HUES6 (cell line): ENCODE data around the gene LTBP2.

Experiments
- H3K27ac ChIP-seq: 2 replicates; pipeline ENCODE4 v1.7.0; 2013; ENCODE audit warnings: low read depth, mild to moderate bottlenecking, low read length, inconsistent platforms
- H3K27me3 ChIP-seq: 2 replicates; pipeline ENCODE4 v1.6.1; 2013; ENCODE audit warnings: low read length; ENCODE audit not compliant: control insufficient read depth, insufficient read depth
- H3K36me3 ChIP-seq: 2 replicates; pipeline ENCODE4 v1.6.1; 2013; ENCODE audit warnings: low read length; ENCODE audit not compliant: control insufficient read depth, insufficient read depth
- H3K4me1 ChIP-seq: 2 replicates; pipeline ENCODE4 v1.6.1; 2013; ENCODE audit warnings: low read length; ENCODE audit not compliant: control insufficient read depth, insufficient read depth
- H3K4me3 ChIP-seq: 2 replicates; pipeline ENCODE4 v1.5.1; 2013; ENCODE audit warnings: low read depth, low read length
- H3K9ac ChIP-seq: one replicate; pipeline ENCODE4 v1.6.1; 2013; ENCODE audit warnings: mild to moderate bottlenecking, low read length
- H3K9me3 ChIP-seq: 2 replicates; pipeline ENCODE4 v1.6.1; 2013; ENCODE audit warnings: low read depth, low read length; ENCODE audit not compliant: control insufficient read depth, insufficient read depth

The LTBP2 gene

GRCh38 chr14:74577247-74577947 is 34.6 kb downstream of the LTBP2 start:
- Histone ChIP-seq H3K9ac (no peak overlapping the region), H3K27ac (no peak overlapping the region), H3K4me3 (no peak overlapping the region)

GRCh38 chr14:74575936-74576335 is 36.1 kb downstream of the LTBP2 start:
- Histone ChIP-seq H3K9me3 (no peaks in the 10 kb centered on the region), H3K4me3 (no peak overlapping the region), H3K27ac (no peak overlapping the region), H3K9ac (no peak overlapping the region), H3K27me3 (no peaks in the 10 kb centered on the region), H3K36me3 (no peaks in the 10 kb centered on the region), H3K4me1 (peaks cover 14% of the 10 kb centered on the region; the same call in 1 of the 2 replicates)

More at GRCh38 chr14:74577247-74577947, 34.6 kb downstream of the LTBP2 start:
- H3K27me3 ChIP-seq = no peaks in the 10 kb centered on the region
- H3K36me3 ChIP-seq = no peaks in the 10 kb centered on the region
- peaks cover 14% of the 10 kb centered on the region; the same call in 1 of the 2 replicates for H3K4me1 ChIP-seq
- H3K9me3 ChIP-seq = no peaks in the 10 kb centered on the region

GRCh38 chr14:74575507-74575906 is 36.5 kb downstream of the LTBP2 start:
- Histone ChIP-seq H3K4me3 (no peak overlapping the region), H3K9ac (no peak overlapping the region), H3K9me3 (no peaks in the 10 kb centered on the region), H3K27ac (no peak overlapping the region), H3K36me3 (no peaks in the 10 kb centered on the region), H3K27me3 (no peaks in the 10 kb centered on the region), H3K4me1 (peaks cover 14% of the 10 kb centered on the region; the same call in 1 of the 2 replicates)

- no peak overlapping the region for H3K27ac ChIP-seq
- no peaks in the 10 kb centered on the region for H3K9me3 ChIP-seq
- no peak overlapping the region for H3K4me3 ChIP-seq
- no peaks in the 10 kb centered on the region for H3K27me3 ChIP-seq
- no peaks in the 10 kb centered on the region for H3K36me3 ChIP-seq
- no peak overlapping the region for H3K9ac ChIP-seq
- H3K4me1 ChIP-seq = peaks cover 21% of the 10 kb centered on the region
These were observed 37.3 kb downstream of the LTBP2 start for GRCh38 chr14:74574706-74575105.

GRCh38 chr14:74574090-74574433 is 38.0 kb downstream of the LTBP2 start:
- H3K9me3 ChIP-seq = no peaks in the 10 kb centered on the region
- no peaks in the 10 kb centered on the region for H3K36me3 ChIP-seq
- no peak overlapping the region for H3K9ac ChIP-seq
- H3K4me3 ChIP-seq = no peak overlapping the region
- no peak overlapping the region for H3K27ac ChIP-seq
- H3K4me1 ChIP-seq = peaks cover 23% of the 10 kb centered on the region
- no peaks in the 10 kb centered on the region for H3K27me3 ChIP-seq

- Histone ChIP-seq H3K27ac (no peak overlapping the region), H3K4me1 (peaks cover 23% of the 10 kb centered on the region), H3K9ac (no peak overlapping the region), H3K27me3 (no peaks in the 10 kb centered on the region), H3K4me3 (no peak overlapping the region), H3K9me3 (no peaks in the 10 kb centered on the region), H3K36me3 (no peaks in the 10 kb centered on the region)
These were observed 38.5 kb downstream of the LTBP2 start for GRCh38 chr14:74573421-74574089.

- Histone ChIP-seq H3K4me3 (no peak overlapping the region), H3K9ac (no peak overlapping the region), H3K4me1 (peaks cover 23% of the 10 kb centered on the region), H3K27ac (no peak overlapping the region), H3K36me3 (no peaks in the 10 kb centered on the region), H3K9me3 (no peaks in the 10 kb centered on the region), H3K27me3 (no peaks in the 10 kb centered on the region)
These were observed 39.2 kb downstream of the LTBP2 start for GRCh38 chr14:74572726-74573301.

GRCh38 chr14:74571901-74572725 is 39.9 kb downstream of the LTBP2 start:
- H3K9ac ChIP-seq = no peak overlapping the region
- no peak overlapping the region for H3K4me3 ChIP-seq
- no peaks in the 10 kb centered on the region for H3K27me3 ChIP-seq
- no peak overlapping the region for H3K27ac ChIP-seq
- no peaks in the 10 kb centered on the region for H3K36me3 ChIP-seq
- peaks cover 23% of the 10 kb centered on the region for H3K4me1 ChIP-seq
- H3K9me3 ChIP-seq = no peaks in the 10 kb centered on the region

GRCh38 chr14:74571441-74571841 is 40.6 kb downstream of the LTBP2 start:
- Histone ChIP-seq H3K4me1 (peaks cover 28% of the 10 kb centered on the region), H3K27me3 (no peaks in the 10 kb centered on the region), H3K9me3 (no peaks in the 10 kb centered on the region), H3K4me3 (no peak overlapping the region), H3K36me3 (no peaks in the 10 kb centered on the region), H3K27ac (no peak overlapping the region), H3K9ac (no peak overlapping the region)

GRCh38 chr14:74570696-74571095 is 41.3 kb downstream of the LTBP2 start:
- H3K9ac ChIP-seq = no peak overlapping the region
- H3K36me3 ChIP-seq = no peaks in the 10 kb centered on the region
- no peak overlapping the region for H3K27ac ChIP-seq
- H3K27me3 ChIP-seq = no peaks in the 10 kb centered on the region
- peaks cover 28% of the 10 kb centered on the region for H3K4me1 ChIP-seq
- no peak overlapping the region for H3K4me3 ChIP-seq
- no peaks in the 10 kb centered on the region for H3K9me3 ChIP-seq
